HG02798 (cell line): ENCODE results near the gene PC.
"Not testable (repeated sequence)": the region's sequence is repeated elsewhere in the genome, so short reads cannot be mapped to it uniquely, and the experiment has no call there.

Experiments used
- ATAC-seq: cut with Tn5 transposase; IDR thresholded peaks from one replicate; pipeline ENCODE4 v1.9.1; 2021; ENCODE audit warnings: mild to moderate bottlenecking; ENCODE audit not compliant: unreplicated experiment, poor library complexity

PC gene

GRCh38 chr11:66961691-66962213, 3.6 kb upstream of the PC start:
- not testable (repeated sequence) for ATAC-seq

- no peak for ATAC-seq
Observed at GRCh38 chr11:66958956-66959274, 732 bp upstream of the PC start.

- ATAC-seq, result no peak
Observed at GRCh38 chr11:66957971-66958231, 282 bp downstream of the PC start.

DNA sequence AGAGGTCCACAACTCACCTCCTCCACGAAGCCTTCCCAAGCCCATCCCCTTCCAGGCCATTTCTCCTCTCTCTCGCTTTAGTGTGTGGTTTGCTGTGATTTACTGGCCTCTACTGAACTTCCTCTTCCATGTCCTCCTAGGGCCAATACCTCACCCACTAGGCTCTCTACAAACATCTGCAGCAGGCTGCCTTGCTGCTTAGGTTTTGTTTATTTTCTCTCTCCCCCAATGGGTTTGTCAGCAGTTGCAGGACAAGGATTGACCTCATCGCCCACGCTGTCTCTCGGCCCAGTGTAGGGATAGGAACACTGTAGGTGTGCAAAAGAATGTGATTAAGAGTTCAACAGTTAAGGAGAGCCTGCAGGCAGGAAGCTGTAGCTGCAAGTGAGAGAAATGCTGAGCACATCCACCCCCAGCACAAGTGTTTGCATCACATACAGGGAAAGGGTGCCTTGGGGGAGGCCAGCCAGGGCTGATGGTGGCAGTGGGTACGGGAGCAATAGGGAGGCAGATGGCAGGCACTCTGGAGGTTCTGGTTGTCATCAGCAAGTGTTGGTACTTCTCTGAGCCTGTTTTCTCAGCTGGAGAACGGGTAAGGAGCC, 1.4 kb downstream of the PC start:
- no peak for ATAC-seq

DNA sequence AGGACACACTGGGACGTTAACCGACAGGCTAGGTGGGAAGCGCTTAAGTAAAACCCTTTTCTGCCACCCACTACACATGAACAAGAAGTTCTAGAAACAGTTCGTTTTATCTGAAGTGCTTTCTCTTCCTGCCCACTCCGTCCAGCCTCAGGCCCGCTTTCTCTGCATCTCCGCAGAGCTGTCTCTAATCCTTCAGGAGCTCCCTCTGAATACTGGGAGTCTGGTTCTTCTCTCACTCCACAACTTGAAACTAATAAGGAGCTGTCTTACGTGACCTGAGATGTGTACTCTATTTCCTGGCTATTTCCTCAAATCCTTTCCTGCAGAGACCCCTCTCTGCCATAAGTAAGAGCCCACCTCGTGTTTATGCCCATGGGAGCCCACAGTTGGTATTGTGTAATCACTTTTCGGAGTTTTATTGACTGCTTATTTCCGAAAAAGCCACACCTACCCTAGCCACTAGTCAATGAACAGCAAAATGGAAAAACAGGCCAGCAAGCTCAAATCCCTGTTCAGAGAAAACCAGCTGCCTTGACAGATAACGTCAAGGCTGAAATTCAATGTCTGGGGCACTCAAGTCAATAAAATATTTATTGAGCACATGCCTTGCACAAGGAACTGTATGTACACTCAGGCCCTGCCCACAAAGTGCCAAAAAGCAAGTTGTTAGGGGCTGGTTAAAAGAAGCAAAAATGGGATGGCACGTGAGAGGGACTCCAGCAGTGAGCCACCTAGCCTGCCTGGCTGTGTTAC, 4.9 kb downstream of the PC start:
- no peak for ATAC-seq

DNA sequence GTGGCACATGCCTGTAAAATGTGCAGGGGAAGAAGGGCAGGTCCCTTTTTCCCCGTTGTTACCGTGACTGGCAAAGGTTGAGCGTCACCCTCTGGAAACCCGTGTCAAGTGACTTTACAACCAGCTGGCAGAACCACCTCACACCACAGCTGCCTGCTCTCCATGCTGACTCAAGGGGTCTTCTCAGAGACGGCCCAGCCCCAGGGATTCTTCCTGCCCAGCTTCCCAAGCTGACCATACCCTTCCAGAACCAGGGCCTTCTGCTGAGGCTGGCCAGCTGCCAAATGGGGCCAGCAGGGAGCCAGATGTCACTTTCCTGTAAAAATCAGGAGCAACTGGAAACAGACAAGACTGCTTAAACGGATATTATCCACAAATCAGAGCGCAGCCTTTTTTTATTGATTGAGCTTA, 6.3 kb downstream of the PC start:
- no peak for ATAC-seq

- no peak for ATAC-seq
Observed at GRCh38 chr11:66951135-66951534, 7.0 kb downstream of the PC start.

DNA sequence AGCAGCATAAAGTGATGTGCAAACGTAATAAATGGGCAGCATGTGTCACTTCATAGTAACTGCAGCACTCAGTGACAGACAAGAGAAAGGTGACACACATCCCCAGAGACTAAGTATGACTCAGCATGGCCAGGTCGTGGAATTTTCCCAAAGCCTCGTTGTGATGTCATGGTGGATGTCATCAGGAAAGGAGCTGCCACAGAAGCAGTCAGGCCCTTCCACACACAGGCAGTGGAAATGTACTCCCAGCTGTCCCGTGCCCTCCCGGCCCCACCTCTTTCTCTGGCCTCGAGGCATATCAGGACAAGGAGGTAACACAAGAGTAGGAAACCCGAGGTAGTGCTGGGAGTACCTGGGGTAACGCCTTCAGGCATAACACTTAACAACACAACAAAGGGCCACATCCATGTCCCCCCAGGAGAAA, 8.1 kb downstream of the PC start:
- no peak for ATAC-seq

GRCh38 chr11:66938582-66939135, 19.5 kb downstream of the PC start:
- no peak for ATAC-seq

- ATAC-seq, result no peak
Observed at GRCh38 chr11:66937193-66937733, 20.9 kb downstream of the PC start.

DNA sequence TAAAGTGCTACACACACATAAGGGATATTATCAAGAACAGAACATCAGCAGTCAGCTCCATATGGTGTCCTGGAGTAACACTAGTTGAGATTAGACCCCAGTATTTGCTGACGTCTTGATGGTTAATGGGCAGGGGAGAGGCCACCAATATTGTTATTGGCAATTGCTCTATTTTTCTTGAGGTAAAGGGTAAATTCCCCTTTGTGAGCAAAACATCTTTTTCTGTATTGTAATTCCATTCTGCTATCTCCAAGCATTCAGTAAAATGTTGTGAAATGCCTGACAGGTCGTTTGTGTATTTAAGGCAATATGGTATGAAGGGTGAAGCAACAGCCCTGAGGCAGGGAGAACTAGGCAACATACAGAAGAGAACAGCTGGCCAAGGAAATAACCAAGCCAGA, 21.9 kb downstream of the PC start:
- no peak for ATAC-seq

DNA sequence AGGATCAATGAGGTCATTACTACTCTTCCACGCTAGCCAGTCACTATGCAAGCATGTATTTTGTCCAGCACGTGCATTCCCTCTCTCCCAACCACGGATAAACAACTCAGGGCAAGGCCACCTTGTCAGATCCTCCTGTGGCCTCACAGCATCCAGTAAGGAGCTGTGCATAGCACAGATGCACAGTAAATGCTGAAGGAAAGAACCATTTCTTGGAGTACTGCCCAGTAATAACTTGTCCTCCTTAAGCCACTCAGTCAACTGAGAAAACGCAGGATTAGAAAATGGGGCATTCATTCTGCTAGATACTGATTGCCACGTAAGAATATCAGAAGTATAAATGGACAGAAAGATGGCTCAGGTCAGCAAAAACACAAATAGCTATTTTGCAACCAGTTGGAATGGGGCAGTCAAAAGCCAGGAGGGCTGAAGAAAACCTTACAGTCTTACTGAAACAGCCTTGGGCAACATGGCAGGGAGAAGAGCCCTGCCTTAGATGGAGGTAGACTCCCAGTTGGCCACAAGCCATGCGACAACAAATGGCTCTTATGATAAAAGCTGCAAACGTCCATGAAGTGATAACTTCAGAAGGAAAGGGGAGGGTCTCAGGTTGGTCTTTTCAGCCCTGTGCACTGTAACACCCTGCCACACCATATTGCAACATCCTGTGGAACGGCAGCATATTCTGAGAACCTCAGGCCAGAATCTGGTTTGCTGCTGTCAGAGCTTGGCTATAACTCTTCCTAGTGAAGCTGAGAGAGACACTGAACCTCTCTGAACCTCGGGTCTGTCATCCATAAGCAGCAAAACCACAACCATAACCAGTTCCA, 23.0 kb downstream of the PC start:
- no peak for ATAC-seq

- ATAC-seq, result no peak
Observed at GRCh38 chr11:66933531-66933930, 24.7 kb downstream of the PC start.

DNA sequence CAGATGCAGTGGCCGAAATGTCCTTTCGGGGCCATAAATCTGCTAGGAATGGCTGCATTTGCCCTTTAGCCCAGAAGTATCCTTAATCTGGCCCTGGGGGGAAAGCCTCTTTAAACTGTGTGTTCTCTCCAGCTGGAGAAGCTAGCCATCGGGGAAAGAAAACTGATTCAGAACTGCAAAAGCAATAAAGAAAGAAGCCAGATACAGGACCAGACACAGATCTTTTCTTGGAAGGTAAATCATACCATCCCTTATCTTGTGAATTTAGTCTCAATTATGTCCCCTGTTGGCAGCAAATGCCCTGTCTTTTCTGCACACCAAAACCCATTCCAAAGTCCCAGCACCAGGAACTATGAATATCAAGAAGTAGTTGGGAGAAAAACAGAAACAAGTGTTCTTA, 25.6 kb downstream of the PC start:
- no peak for ATAC-seq

GRCh38 chr11:66929753-66930152, 28.4 kb downstream of the PC start:
- no peak for ATAC-seq

- ATAC-seq, result no peak
Observed at GRCh38 chr11:66924272-66924671, 33.9 kb downstream of the PC start.

- ATAC-seq, result no peak
Observed at GRCh38 chr11:66922551-66922950, 35.6 kb downstream of the PC start.

GRCh38 chr11:66920978-66921784, 37.0 kb downstream of the PC start:
- no peak for ATAC-seq

- no peak for ATAC-seq
Observed at GRCh38 chr11:66919923-66920322, 38.3 kb downstream of the PC start.

- no peak for ATAC-seq
Observed at GRCh38 chr11:66918741-66919140, 39.4 kb downstream of the PC start.
